ENCODE results near the gene THAP9.

The THAP9 gene

GRCh38 chr4:82890528-82890900, 10.0 kb upstream of the THAP9 start:
- H3K4me1 Mint-ChIP-seq (ENCODE audit: low read depth) = peaks cover 48% of the 10 kb centered on the region
- peak overlapping the region; percentile 95 for H3K4me3 Mint-ChIP-seq
- H3K27ac Mint-ChIP-seq = peak overlapping the region; percentile 95
- no peaks in the 10 kb centered on the region for H3K27me3 Mint-ChIP-seq
- H3K9me3 Mint-ChIP-seq (ENCODE audit: low read depth) = no peaks in the 10 kb centered on the region
- peaks cover 10% of the 10 kb centered on the region for H3K36me3 Mint-ChIP-seq

GRCh38 chr4:82890901-82891706, 9.4 kb upstream of the THAP9 start, which contains the start of gene SEC31A:
Gene SEC31A (minus strand): TSS chr4:82891153. CDS start chr4:82881936, 9,217 bp downstream.
- peaks cover 12% of the 10 kb centered on the region for H3K36me3 Mint-ChIP-seq
- H3K27me3 Mint-ChIP-seq = no peaks in the 10 kb centered on the region
- peak within 1 kb of the TSS; percentile 95 for H3K27ac Mint-ChIP-seq
- H3K4me1 Mint-ChIP-seq (ENCODE audit: low read depth) = peaks cover 46% of the 10 kb centered on the region
- peak within 1 kb of the TSS; percentile 95 for H3K4me3 Mint-ChIP-seq
- no peaks in the 10 kb centered on the region for H3K9me3 Mint-ChIP-seq (ENCODE audit: low read depth)

- Mint-ChIP-seq H3K27ac (peak overlapping the region; percentile 95), H3K27me3 (no peaks in the 10 kb centered on the region), H3K36me3 (peaks cover 12% of the 10 kb centered on the region), H3K4me3 (peak overlapping the region; percentile 95), H3K9me3 (ENCODE audit: low read depth) (no peaks in the 10 kb centered on the region), H3K4me1 (ENCODE audit: low read depth) (peaks cover 46% of the 10 kb centered on the region)
Measured at GRCh38 chr4:82891707-82892466, 8.6 kb upstream of the THAP9 start.

GRCh38 chr4:82892467-82892802, 8.1 kb upstream of the THAP9 start:
- no peaks in the 10 kb centered on the region for H3K27me3 Mint-ChIP-seq
- no peaks in the 10 kb centered on the region for H3K9me3 Mint-ChIP-seq (ENCODE audit: low read depth)
- H3K4me1 Mint-ChIP-seq (ENCODE audit: low read depth) = peaks cover 45% of the 10 kb centered on the region
- H3K27ac Mint-ChIP-seq = peak overlapping the region; percentile 95
- H3K36me3 Mint-ChIP-seq = peaks cover 11% of the 10 kb centered on the region
- peak overlapping the region; percentile 95 for H3K4me3 Mint-ChIP-seq

- Mint-ChIP-seq H3K4me3 (no peak overlapping the region), H3K27me3 (no peaks in the 10 kb centered on the region), H3K9me3 (ENCODE audit: low read depth) (no peaks in the 10 kb centered on the region), H3K36me3 (peaks cover 10% of the 10 kb centered on the region), H3K4me1 (ENCODE audit: low read depth) (peaks cover 51% of the 10 kb centered on the region), H3K27ac (peak overlapping the region; percentile 4)
Measured at GRCh38 chr4:82893942-82894341, 6.6 kb upstream of the THAP9 start.

GRCh38 chr4:82896755-82897154, 3.8 kb upstream of the THAP9 start:
- Mint-ChIP-seq H3K27me3 (no peaks in the 10 kb centered on the region), H3K36me3 (peaks cover 10% of the 10 kb centered on the region), H3K4me3 (peak overlapping the region; percentile 9), H3K27ac (peak overlapping the region; percentile 18), H3K9me3 (ENCODE audit: low read depth) (no peaks in the 10 kb centered on the region), H3K4me1 (ENCODE audit: low read depth) (peaks cover 41% of the 10 kb centered on the region)

GRCh38 chr4:82898322-82899243, 2.0 kb upstream of the THAP9 start:
- Mint-ChIP-seq H3K27me3 (no peaks in the 10 kb centered on the region), H3K27ac (no peak overlapping the region), H3K9me3 (ENCODE audit: low read depth) (no peaks in the 10 kb centered on the region), H3K4me1 (ENCODE audit: low read depth) (peaks cover 40% of the 10 kb centered on the region), H3K4me3 (no peak overlapping the region), H3K36me3 (peaks cover 11% of the 10 kb centered on the region)

- Mint-ChIP-seq H3K27ac (no peak overlapping the region), H3K27me3 (no peaks in the 10 kb centered on the region), H3K36me3 (peaks cover 5% of the 10 kb centered on the region), H3K4me1 (ENCODE audit: low read depth) (peaks cover 44% of the 10 kb centered on the region), H3K4me3 (no peak overlapping the region), H3K9me3 (ENCODE audit: low read depth) (no peaks in the 10 kb centered on the region)
Measured at GRCh38 chr4:82899374-82900065, 1.0 kb upstream of the THAP9 start.

GRCh38 chr4:82900066-82900410, 497 bp upstream of the THAP9 start:
- no peak overlapping the region for H3K27ac Mint-ChIP-seq
- no peaks in the 10 kb centered on the region for H3K9me3 Mint-ChIP-seq (ENCODE audit: low read depth)
- peaks cover 4% of the 10 kb centered on the region for H3K36me3 Mint-ChIP-seq
- peaks cover 47% of the 10 kb centered on the region for H3K4me1 Mint-ChIP-seq (ENCODE audit: low read depth)
- H3K4me3 Mint-ChIP-seq = no peak overlapping the region
- no peaks in the 10 kb centered on the region for H3K27me3 Mint-ChIP-seq

- Mint-ChIP-seq H3K9me3 (ENCODE audit: low read depth) (no peaks in the 10 kb centered on the region), H3K36me3 (peaks cover 2% of the 10 kb centered on the region), H3K4me1 (ENCODE audit: low read depth) (peaks cover 50% of the 10 kb centered on the region), H3K4me3 (no peak overlapping the region), H3K27ac (no peak overlapping the region), H3K27me3 (no peaks in the 10 kb centered on the region)
Measured at GRCh38 chr4:82901183-82901718, 716 bp downstream of the THAP9 start.

- H3K27me3 Mint-ChIP-seq = no peaks in the 10 kb centered on the region
- peak overlapping the region; percentile 84 for H3K27ac Mint-ChIP-seq
- peak overlapping the region; percentile 64 for H3K4me3 Mint-ChIP-seq
- peaks cover 38% of the 10 kb centered on the region for H3K4me1 Mint-ChIP-seq (ENCODE audit: low read depth)
- no peaks in the 10 kb centered on the region for H3K9me3 Mint-ChIP-seq (ENCODE audit: low read depth)
- peaks cover 2% of the 10 kb centered on the region for H3K36me3 Mint-ChIP-seq
Measured at GRCh38 chr4:82903737-82904136, 3.2 kb downstream of the THAP9 start.

- peak overlapping the region; percentile 90 for H3K27ac Mint-ChIP-seq
Measured at GRCh38 chr4:82905205-82905604, 4.7 kb downstream of the THAP9 start.

GRCh38 chr4:82906469-82906868, 5.9 kb downstream of the THAP9 start:
- peaks cover 12% of the 10 kb centered on the region for H3K36me3 Mint-ChIP-seq
- peaks cover 33% of the 10 kb centered on the region for H3K4me1 Mint-ChIP-seq (ENCODE audit: low read depth)
- H3K27me3 Mint-ChIP-seq = no peaks in the 10 kb centered on the region
- H3K27ac Mint-ChIP-seq = no peak overlapping the region
- peak overlapping the region; percentile 5 for H3K4me3 Mint-ChIP-seq
- no peaks in the 10 kb centered on the region for H3K9me3 Mint-ChIP-seq (ENCODE audit: low read depth)

More at GRCh38 chr4:82905205-82905604, 4.7 kb downstream of the THAP9 start:
- H3K9me3 Mint-ChIP-seq (ENCODE audit: low read depth) = no peaks in the 10 kb centered on the region
- no peaks in the 10 kb centered on the region for H3K27me3 Mint-ChIP-seq
- H3K36me3 Mint-ChIP-seq = peaks cover 8% of the 10 kb centered on the region
- H3K4me3 Mint-ChIP-seq = peak overlapping the region; percentile 71
- H3K4me1 Mint-ChIP-seq (ENCODE audit: low read depth) = peaks cover 33% of the 10 kb centered on the region

- Mint-ChIP-seq H3K27me3 (no peaks in the 10 kb centered on the region), H3K9me3 (ENCODE audit: low read depth) (no peaks in the 10 kb centered on the region), H3K36me3 (peaks cover 16% of the 10 kb centered on the region), H3K4me3 (no peak overlapping the region), H3K27ac (no peak overlapping the region), H3K4me1 (ENCODE audit: low read depth) (peaks cover 20% of the 10 kb centered on the region)
Measured at GRCh38 chr4:82909326-82909725, 8.8 kb downstream of the THAP9 start.

Data from activated naive CD8-positive, alpha-beta T cell (primary cell).